Kidney tubule cell (primary cell): ENCODE measurements around the gene UBTF.

ENCODE experiments used
- DNase-seq: peaks from one replicate; pipeline ENCODE4 v3.0.0-alpha.2; 2018; ENCODE audit warnings: low spot score

Gene UBTF

GRCh38 chr17:44213403-44214229 is 5.9 kb downstream of the UBTF start:
- no peak for DNase-seq

- no peak for DNase-seq
Observed at GRCh38 chr17:44212507-44213402, 6.7 kb downstream of the UBTF start.

- DNase-seq: no peak
Observed at GRCh38 chr17:44211281-44212265, 7.9 kb downstream of the UBTF start.

- DNase-seq: peak; percentile 77
Observed at GRCh38 chr17:44210342-44211192, 8.9 kb downstream of the UBTF start.

GRCh38 chr17:44209786-44210341 is 9.6 kb downstream of the UBTF start:
- DNase-seq: peak; percentile 68

GRCh38 chr17:44207743-44208142 is 11.7 kb downstream of the UBTF start:
- no peak for DNase-seq

GRCh38 chr17:44207319-44207718 is 12.2 kb downstream of the UBTF start:
- DNase-seq: no peak

- no peak for DNase-seq
Observed at GRCh38 chr17:44206825-44207155, 12.7 kb downstream of the UBTF start.

GRCh38 chr17:44205962-44206824 is 13.3 kb downstream of the UBTF start:
- no peak for DNase-seq

- DNase-seq: no peak
Observed at GRCh38 chr17:44204441-44204882, 15.0 kb downstream of the UBTF start.

- DNase-seq: peak; percentile 52
Observed at GRCh38 chr17:44203731-44204440, 15.6 kb downstream of the UBTF start.

GRCh38 chr17:44202756-44203155 is 16.7 kb downstream of the UBTF start:
- DNase-seq: no peak

GRCh38 chr17:44200478-44201155 is 18.9 kb downstream of the UBTF start:
- DNase-seq: no peak

GRCh38 chr17:44199553-44200477 is 19.7 kb downstream of the UBTF start, which contains the start of gene ATXN7L3:
Gene ATXN7L3, minus strand, starts transcription at chr17:44199884. Its CDS starts 1,814 bp downstream, at chr17:44198070.
- DNase-seq: peak; percentile 98

- peak; percentile 67 for DNase-seq
Observed at GRCh38 chr17:44198721-44199552, 20.5 kb downstream of the UBTF start.
